Kidney epithelial cell (primary cell): ENCODE data around the gene ST6GALNAC3. TPM values are rescaled to one million over a fixed set of nuclear protein-coding genes. Genes with fewer than 3 reads are reported as not detected.
"Not testable (repeated sequence)": the region's sequence is repeated elsewhere in the genome, so short reads cannot be mapped to it uniquely, and the experiment has no call there.

Experiments
- DNase-seq: peaks from one replicate; pipeline ENCODE4 v3.0.0-alpha.2; 2010; ENCODE audit warnings: low read depth
- H3K27me3 ChIP-seq: 2 replicates; pipeline ENCODE4 v1.6.0; 2011; ENCODE audit warnings: low read length; ENCODE audit not compliant: control insufficient read depth, insufficient read depth
- H3K36me3 ChIP-seq: 2 replicates; pipeline ENCODE4 v1.5.1; 2011; ENCODE audit warnings: low read length; ENCODE audit not compliant: control insufficient read depth, insufficient read depth
- H3K4me3 ChIP-seq: 2 replicates; pipeline ENCODE4 v1.5.1; 2011; ENCODE audit warnings: low read depth, mild to moderate bottlenecking, control low read depth, low read length
- total RNA-seq: library from RNA; depleted of rRNA; stranded (reverse); fragments of >200 nt; gene quantifications from 2 replicates; pipeline ENCODE4 v1.2.3, GENCODE V29; 2015
- TF ChIP-seq, protein P1 (sequence below): IDR thresholded peaks from 2 replicates; pipeline ENCODE4 v1.5.1; 2011; ENCODE audit warnings: mild to moderate bottlenecking, moderate library complexity, low read length, control low read depth, inconsistent platforms; ENCODE audit not compliant: insufficient read depth, poor library complexity, severe bottlenecking

The ST6GALNAC3 gene
- total RNA-seq, 1 donor from 2014 or later: 4.1 TPM

DNA sequence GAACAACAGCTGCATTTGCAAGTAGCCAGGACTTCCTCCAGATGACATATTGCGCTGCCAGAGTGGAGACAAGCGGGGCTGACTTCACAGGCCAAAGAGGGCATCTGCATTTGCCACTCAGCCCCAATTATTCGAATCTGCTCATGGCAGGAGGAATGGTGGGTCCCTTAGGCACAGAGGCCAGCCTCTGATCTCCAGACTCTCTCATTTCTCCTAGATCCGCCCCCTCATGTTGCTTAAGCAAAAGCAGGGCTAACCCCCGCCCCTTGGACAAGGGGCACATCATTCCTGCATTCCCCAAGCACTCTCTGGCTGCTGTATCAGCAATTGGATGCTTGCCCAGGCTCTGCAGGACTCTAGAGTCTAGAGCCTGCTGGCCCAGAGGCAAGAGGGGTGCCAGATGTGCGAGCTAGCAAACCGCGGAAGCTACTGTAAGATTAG, 262.4 kb downstream of the ST6GALNAC3 start:
- no peaks in the 10 kb centered on the region for H3K36me3 ChIP-seq
- H3K4me3 ChIP-seq: no peak overlapping the region
- TF ChIP-seq, protein P1, sequence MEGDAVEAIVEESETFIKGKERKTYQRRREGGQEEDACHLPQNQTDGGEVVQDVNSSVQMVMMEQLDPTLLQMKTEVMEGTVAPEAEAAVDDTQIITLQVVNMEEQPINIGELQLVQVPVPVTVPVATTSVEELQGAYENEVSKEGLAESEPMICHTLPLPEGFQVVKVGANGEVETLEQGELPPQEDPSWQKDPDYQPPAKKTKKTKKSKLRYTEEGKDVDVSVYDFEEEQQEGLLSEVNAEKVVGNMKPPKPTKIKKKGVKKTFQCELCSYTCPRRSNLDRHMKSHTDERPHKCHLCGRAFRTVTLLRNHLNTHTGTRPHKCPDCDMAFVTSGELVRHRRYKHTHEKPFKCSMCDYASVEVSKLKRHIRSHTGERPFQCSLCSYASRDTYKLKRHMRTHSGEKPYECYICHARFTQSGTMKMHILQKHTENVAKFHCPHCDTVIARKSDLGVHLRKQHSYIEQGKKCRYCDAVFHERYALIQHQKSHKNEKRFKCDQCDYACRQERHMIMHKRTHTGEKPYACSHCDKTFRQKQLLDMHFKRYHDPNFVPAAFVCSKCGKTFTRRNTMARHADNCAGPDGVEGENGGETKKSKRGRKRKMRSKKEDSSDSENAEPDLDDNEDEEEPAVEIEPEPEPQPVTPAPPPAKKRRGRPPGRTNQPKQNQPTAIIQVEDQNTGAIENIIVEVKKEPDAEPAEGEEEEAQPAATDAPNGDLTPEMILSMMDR: no peak
- H3K27me3 ChIP-seq: no peaks in the 10 kb centered on the region
- no peak for DNase-seq

DNA sequence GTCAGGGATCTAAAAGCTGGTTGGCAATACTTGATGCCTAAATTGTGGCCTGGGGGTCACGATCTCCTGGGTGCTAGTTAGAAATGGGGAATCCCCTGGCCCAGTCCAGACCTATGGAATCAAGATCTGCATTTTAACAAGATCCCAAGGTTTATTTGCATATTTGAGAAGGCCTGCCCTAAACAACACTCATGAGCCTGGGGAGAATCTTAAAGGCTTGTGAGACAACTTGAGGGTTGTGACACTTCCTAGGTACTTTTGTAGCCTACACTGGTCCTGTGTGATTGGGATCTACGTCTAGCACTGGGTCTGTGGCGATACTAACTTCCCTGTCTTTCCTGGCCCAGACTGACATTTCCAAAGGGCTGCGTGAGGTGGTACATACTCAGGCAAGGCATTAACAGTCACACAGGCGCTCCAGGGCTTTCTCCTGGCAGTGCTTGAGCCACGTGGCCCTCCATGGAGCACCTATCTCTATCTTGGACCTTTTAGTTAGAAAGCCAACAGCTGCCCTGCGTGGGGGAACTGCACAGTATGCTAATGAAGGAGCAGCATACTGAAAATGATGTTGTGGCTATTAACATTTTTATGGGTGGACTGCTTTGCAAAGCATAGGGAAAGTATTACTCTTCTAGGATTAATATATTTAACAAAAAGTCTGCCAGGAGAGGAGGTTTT, 263.1 kb downstream of the ST6GALNAC3 start:
- DNase-seq: no peak
- Histone ChIP-seq H3K4me3 (no peak overlapping the region), H3K36me3 (no peaks in the 10 kb centered on the region), H3K27me3 (no peaks in the 10 kb centered on the region)
- TF ChIP-seq, protein P1: no peak

DNA sequence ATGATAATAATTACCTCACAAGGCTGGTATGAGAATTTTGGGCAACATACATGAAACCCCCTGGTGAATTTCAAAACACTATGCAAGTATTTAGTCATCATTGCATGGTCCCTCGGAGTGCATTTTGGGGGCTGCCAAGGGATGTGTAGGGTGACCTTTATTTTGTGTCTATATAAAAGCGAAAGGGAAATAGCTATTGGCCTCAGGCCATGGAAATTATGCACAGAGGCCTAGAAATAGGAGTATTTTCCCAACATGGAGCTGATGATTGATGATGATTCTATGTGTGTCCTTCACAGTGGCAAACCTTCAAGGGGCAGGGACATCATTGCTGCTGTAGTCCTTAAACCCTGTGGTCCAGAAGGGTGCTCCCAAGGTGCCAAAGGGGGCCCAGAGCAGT, 265.5 kb downstream of the ST6GALNAC3 start:
- H3K27me3 ChIP-seq: no peaks in the 10 kb centered on the region
- TF ChIP-seq, protein P1: no peak
- DNase-seq: no peak
- no peaks in the 10 kb centered on the region for H3K36me3 ChIP-seq
- H3K4me3 ChIP-seq: no peak overlapping the region

DNA sequence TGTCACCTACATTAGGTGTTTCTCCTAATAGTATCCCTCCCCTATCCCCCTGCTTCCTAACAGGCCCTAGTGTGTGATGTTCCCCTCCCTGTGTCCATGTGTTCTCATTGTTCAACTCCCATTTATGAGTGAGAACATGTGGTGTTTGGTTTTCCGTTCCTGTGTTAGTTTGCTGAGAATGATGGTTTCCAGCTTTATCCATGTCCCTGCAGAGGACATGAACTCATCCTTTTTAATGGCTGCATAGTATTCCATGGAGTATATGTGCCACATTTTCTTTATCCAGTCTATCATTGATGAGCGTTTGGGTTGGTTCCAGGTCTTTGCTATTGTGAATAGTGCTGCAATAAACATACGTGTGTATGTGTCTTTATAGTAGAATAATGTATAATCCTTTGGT, 267.3 kb downstream of the ST6GALNAC3 start:
- DNase-seq, H3K27me3 ChIP-seq, H3K36me3 ChIP-seq, H3K4me3 ChIP-seq: not testable (repeated sequence)

DNA sequence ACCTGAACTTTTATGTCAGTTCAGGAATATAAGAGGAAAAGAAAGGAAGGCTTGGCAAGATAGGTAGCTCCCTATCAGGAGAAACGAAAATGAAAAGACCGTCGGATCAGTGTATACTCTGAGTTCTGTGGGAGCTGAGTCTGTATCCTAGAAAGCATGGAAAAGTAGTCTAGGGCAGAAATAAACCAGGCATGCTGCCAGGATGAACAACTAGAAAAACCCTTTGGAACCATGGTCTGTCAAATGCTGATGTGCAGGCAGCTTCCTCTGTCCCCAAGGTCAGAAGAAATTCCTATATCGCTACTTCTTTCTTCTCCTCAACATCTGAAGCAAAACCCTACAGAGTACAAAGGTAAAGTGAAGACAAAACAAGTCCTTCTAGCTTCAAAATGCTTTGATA, 268.8 kb downstream of the ST6GALNAC3 start:
- TF ChIP-seq, protein P1: no peak
- no peaks in the 10 kb centered on the region for H3K36me3 ChIP-seq
- H3K27me3 ChIP-seq: no peaks in the 10 kb centered on the region
- DNase-seq: no peak
- no peak overlapping the region for H3K4me3 ChIP-seq

DNA sequence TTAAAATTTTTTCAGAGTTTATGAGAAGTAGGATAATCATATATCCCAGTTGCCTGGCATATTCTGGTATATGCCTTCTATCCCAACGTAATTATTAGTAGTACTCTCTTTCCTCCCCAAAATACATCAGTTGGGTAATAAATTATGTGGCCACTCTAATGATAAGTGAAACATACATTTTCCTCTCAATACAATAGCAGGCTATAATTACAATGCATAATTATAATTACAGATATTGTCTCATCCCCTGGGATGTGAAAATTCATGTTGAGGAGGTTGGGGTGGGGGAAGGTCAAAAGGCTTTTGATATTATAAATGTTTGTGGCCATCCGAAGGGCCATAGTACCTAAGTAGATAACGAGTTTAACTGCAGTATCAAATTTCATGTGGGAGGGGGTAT, 277.1 kb downstream of the ST6GALNAC3 start:
- H3K4me3 ChIP-seq: no peak overlapping the region
- no peaks in the 10 kb centered on the region for H3K36me3 ChIP-seq
- DNase-seq: no peak
- H3K27me3 ChIP-seq: no peaks in the 10 kb centered on the region
- TF ChIP-seq, protein P1: no peak
